Choroid plexus epithelial cell (primary cell): ENCODE measurements around the gene ATF7IP2.
"Not testable (repeated sequence)": the region's sequence is repeated elsewhere in the genome, so short reads cannot be mapped to it uniquely, and the experiment has no call there.

Experiments used
- DNase-seq: peaks from one replicate; pipeline ENCODE4 v3.0.0-alpha.2; 2010; ENCODE audit warnings: low read depth
- H3K4me3 ChIP-seq: 2 replicates; pipeline ENCODE4 v1.5.1; 2011; ENCODE audit warnings: low read depth, mild to moderate bottlenecking, control low read depth, low read length, moderate library complexity
- CTCF ChIP-seq: conservative IDR thresholded peaks from 2 replicates; pipeline ENCODE4 v1.5.1; 2011; ENCODE audit warnings: low read depth, mild to moderate bottlenecking, control low read depth, inconsistent platforms, low read length, moderate library complexity

ATF7IP2 gene

GRCh38 chr16:10408824-10409381 is 23.0 kb downstream of the ATF7IP2 start:
- H3K4me3 ChIP-seq = no peak overlapping the region
- TF ChIP-seq CTCF = no peak
- peak; percentile 38 for DNase-seq

- DNase-seq, H3K4me3 ChIP-seq: not testable (repeated sequence)
These were observed 23.9 kb downstream of the ATF7IP2 start for GRCh38 chr16:10409713-10410112.

DNA sequence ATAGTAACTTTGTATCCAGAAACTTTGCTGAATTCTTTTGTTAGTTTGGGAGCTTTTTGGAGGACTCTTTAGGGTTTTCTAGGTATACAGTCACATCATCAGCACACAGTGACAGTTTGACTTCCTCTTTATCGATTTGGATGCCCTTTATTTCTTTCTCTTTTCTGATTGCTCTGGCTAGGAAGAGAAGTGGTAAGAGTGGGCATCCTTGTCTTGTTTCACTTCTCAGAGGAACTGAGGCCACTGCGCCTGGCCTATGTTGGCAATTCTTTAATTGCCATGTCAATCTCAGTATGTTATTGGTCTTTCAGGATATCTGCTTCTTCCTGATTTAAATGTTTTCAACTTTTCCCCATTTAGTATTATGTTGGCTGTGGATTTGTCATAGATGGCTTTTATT is 24.6 kb downstream of the ATF7IP2 start:
- TF ChIP-seq CTCF = no peak
- H3K4me3 ChIP-seq = no peak overlapping the region
- no peak for DNase-seq

DNA sequence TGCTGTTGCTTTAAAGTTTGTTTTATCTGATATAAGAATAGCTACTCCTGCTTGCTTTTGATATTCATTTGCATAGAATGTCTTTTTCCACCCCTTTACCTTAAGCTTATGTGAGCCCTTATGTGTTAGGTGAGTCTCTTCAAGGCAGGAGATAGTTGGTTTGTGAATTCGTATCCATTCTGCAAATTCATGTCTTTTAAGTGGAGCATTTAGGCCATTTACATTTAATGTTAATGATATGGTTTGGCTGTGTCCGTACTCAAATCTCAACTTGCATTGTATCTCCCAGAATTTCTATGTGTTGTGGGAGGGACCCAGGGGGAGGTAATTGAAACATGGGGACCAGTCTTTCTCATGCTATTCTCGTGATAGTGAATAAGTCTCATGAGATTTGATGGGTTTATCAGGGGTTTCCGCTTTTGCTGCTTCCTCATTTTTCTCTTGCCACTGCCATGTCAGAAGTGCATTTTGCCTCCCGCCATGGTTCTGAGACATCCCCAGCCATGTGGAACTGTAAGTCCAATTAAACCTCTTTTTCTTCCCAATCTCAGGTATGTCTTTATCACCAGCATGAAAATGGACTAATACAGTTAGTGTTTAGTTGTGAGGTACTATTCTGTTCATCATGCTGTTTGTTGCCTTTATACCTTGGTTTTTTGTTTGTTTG is 27.2 kb downstream of the ATF7IP2 start:
- TF ChIP-seq CTCF = no peak
- H3K4me3 ChIP-seq = no peak overlapping the region
- DNase-seq = no peak

GRCh38 chr16:10418204-10418603 is 32.3 kb downstream of the ATF7IP2 start:
- H3K4me3 ChIP-seq, DNase-seq: not testable (repeated sequence)

GRCh38 chr16:10419701-10420100 is 33.8 kb downstream of the ATF7IP2 start:
- H3K4me3 ChIP-seq = no peak overlapping the region
- no peak for TF ChIP-seq CTCF
- DNase-seq = no peak

DNA sequence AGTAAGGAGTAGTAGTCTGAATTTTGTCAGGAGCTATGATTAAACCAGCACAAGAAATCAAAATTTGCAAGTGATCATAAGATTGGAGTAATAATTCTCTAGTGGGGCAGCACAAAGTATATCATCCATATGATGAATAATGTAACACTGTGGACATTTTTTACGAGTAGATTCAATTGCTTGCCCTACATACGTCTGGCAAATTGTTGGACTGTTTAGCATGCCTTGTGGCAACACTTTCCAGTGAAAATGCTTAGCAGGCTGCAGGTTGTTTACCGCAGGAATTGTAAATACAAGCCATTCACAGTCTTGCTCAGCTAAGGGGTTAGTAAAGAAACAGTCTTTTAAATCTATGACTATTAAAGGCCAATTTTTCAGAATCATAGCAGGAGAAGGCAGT is 35.7 kb downstream of the ATF7IP2 start:
- DNase-seq = no peak
- H3K4me3 ChIP-seq = no peak overlapping the region
- TF ChIP-seq CTCF = no peak

GRCh38 chr16:10428433-10429168 is 42.7 kb downstream of the ATF7IP2 start:
- DNase-seq = no peak
- H3K4me3 ChIP-seq = no peak overlapping the region
- no peak for TF ChIP-seq CTCF

DNA sequence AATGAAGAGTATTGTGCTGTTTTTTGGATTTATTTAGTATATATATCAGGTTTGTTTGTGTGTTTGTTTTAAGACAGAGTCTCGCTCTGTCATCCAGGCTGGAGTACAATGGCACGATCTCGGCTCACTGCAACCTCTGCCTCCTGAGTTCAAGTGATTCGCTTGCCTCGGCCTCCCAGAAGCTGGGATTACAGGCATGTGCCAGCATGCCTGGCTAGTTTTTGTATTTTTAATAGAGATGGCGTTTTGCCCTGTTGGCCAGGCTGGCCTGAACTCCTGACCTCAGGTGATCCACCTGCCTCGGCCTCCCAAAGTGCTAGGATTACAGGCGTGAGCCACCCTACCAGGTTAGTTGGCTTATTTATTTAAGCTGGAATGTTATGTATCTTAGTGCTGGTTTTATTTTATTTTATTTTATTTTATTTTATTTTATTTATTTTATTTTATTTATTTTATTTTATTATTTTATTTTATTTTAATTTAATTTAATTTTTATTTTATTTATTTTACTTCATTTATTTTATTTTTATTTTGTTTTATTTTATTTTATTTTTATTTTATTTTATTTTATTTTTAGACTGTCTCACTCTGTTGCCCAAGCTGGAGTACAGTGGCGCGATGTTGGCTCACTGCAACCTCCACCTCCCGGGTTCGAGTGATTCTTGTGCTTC is 43.6 kb downstream of the ATF7IP2 start:
- DNase-seq, H3K4me3 ChIP-seq: not testable (repeated sequence)
